Fibroblast of villous mesenchyme (primary cell): Measurements from ENCODE around the gene SLC33A1. TPM values are rescaled to one million over a fixed set of nuclear protein-coding genes. Genes with fewer than 3 reads are reported as not detected.
"Not testable (repeated sequence)": the region's sequence is repeated elsewhere in the genome, so short reads cannot be mapped to it uniquely, and the experiment has no call there.

Experiments used
- DNase-seq: peaks from one replicate; pipeline ENCODE4 v3.0.0-alpha.2; 2010; ENCODE audit warnings: low read depth
- H3K4me3 ChIP-seq: 2 replicates; pipeline ENCODE4 v1.5.1; 2011; ENCODE audit warnings: low read depth, mild to moderate bottlenecking, low read length
- CTCF ChIP-seq: IDR thresholded peaks from 2 replicates; pipeline ENCODE4 v1.5.1; 2012; ENCODE audit warnings: low read depth, mild to moderate bottlenecking, low read length; ENCODE audit not compliant: insufficient read depth
- total RNA-seq: library from RNA; depleted of rRNA; stranded (reverse); fragments of >200 nt; gene quantifications from 2 replicates; pipeline ENCODE4 v1.2.3, GENCODE V29; 2012

Gene SLC33A1
- total RNA-seq, 1 donor, result 57.0 TPM

DNA sequence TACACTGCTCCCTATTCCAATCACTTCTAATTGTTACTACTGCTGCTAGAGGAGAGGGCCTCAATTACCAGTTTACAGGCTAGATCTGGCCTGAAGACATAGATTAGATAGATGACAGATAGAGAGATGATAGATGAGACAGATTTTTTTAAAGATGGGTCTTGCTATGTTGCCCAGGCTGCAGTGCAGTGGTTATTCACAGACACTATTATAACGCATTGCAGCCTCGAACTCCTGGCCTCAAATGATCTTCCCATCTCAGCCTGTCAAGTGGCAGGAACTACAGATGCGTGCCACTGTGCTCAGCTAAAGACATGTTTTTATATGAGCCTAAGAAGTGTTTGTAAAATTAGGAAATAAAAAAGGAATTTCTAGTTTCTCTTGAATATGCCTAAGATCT, 6.2 kb downstream of the SLC33A1 start:
- H3K4me3 ChIP-seq, result no peak overlapping the region
- no peak for TF ChIP-seq CTCF
- DNase-seq, result no peak

- H3K4me3 ChIP-seq, result no peak overlapping the region
- peak; percentile 8 for DNase-seq
- TF ChIP-seq CTCF, result no peak
Observed at GRCh38 chr3:155846119-155846518, 8.1 kb downstream of the SLC33A1 start.

- H3K4me3 ChIP-seq, result no peak overlapping the region
- no peak for TF ChIP-seq CTCF
- no peak for DNase-seq
Observed at GRCh38 chr3:155843569-155843968, 10.7 kb downstream of the SLC33A1 start.

GRCh38 chr3:155835341-155836071, 18.7 kb downstream of the SLC33A1 start:
- H3K4me3 ChIP-seq, result no peak overlapping the region
- no peak for TF ChIP-seq CTCF
- DNase-seq, result no peak

DNA sequence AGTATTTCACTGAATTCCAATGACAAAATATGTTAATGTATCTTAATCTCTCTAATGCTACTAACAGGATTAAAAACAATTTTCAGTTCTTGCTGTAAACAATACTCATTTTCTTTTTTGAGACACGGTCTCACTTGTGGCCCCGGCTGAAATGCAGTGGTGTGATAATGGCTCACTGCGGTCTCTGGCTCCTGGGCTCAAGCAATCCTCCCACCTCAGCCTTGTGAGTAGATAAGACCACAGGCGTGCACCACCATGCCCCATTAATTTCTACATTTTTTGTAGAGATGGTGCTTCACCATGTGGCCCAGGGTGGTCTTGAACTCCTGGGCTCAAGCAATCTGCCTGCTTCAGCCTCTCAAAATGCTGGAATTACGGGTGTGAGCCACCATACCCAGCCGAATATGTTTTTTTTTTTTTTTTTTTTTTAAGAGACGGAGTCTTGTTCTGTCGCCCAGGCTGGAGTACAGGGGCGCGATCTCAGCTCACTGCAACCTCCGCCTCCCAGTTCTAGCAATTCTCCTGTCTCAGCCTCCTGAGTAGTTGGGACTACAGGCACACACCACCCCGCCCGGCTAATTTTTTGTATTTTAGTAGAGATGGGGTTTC, 25.6 kb downstream of the SLC33A1 start:
- H3K4me3 ChIP-seq, DNase-seq: not testable (repeated sequence)

DNA sequence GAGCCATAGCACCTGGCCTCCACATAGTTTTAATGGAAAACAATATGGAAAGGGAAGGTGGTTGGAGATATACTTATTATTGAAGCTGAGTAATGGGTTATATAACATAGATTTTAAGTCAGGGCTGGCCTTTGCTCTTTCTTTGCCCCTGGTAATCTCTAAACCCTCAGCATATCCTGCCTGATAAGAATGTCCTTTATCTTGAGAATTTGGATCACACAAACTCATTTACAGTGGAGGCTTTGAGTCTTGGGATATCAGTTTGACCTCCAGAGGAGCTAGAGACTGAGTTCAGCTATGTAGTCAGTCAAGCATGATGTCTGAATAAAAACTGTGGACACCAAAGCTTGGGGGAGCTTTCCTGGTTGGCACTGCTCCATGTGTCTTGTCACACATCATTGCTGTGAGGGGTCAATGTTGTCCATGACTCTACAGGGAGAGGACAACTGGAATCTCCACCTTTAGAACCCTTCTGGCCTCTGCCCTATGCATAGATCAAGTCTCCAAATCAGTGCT, 39.1 kb downstream of the SLC33A1 start:
- no peak overlapping the region for H3K4me3 ChIP-seq
- no peak for TF ChIP-seq CTCF
- no peak for DNase-seq

GRCh38 chr3:155813224-155813623, 41.0 kb downstream of the SLC33A1 start:
- H3K4me3 ChIP-seq, DNase-seq: not testable (repeated sequence)

DNA sequence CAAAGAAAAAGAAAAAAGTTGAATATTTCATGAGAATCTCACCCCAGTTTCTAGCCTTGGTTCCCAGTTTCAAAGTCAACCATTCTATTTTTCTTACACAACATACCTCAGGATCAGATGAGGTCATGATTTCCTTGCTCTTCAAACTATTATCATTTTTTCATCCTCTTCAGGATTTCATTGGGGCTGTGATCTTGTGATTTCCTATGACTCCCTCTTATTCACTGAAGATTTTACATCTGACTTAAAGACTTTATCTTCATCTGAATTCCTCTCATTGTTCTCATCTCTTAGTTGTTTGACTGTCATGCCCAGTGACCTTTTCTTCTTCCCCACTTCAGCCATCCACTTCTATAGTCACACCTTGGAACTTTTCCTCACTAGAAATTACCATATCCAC, 45.0 kb downstream of the SLC33A1 start:
- no peak for TF ChIP-seq CTCF
- H3K4me3 ChIP-seq, result no peak overlapping the region
- no peak for DNase-seq
